Effector CD8-positive, alpha-beta T cell (primary cell): Measurements from ENCODE around the gene ST8SIA5.

Source experiments
- DNase-seq: peaks from one replicate; lab custom pipeline; 2025; lab: John Stamatoyannopoulos, UW

Gene ST8SIA5

GRCh38 chr18:46711444-46711863 lies 45.4 kb downstream of the ST8SIA5 start:
- no peak for DNase-seq

GRCh38 chr18:46706968-46707367 lies 49.9 kb downstream of the ST8SIA5 start:
- DNase-seq, result no peak

GRCh38 chr18:46705521-46705920 lies 51.3 kb downstream of the ST8SIA5 start:
- DNase-seq, result no peak

- no peak for DNase-seq
Measured at GRCh38 chr18:46704816-46705215, 52.0 kb downstream of the ST8SIA5 start.

- no peak for DNase-seq
Measured at GRCh38 chr18:46704189-46704588, 52.7 kb downstream of the ST8SIA5 start.

GRCh38 chr18:46702471-46702870 lies 54.4 kb downstream of the ST8SIA5 start:
- no peak for DNase-seq

- DNase-seq, result no peak
Measured at GRCh38 chr18:46700066-46700824, 56.6 kb downstream of the ST8SIA5 start.

- DNase-seq, result no peak
Measured at GRCh38 chr18:46696702-46697101, 60.2 kb downstream of the ST8SIA5 start.

GRCh38 chr18:46696268-46696667 lies 60.6 kb downstream of the ST8SIA5 start:
- no peak for DNase-seq

GRCh38 chr18:46693996-46694395 lies 62.9 kb downstream of the ST8SIA5 start:
- no peak for DNase-seq

GRCh38 chr18:46688853-46689525 lies 67.9 kb downstream of the ST8SIA5 start:
- no peak for DNase-seq

- no peak for DNase-seq
Measured at GRCh38 chr18:46686186-46686585, 70.7 kb downstream of the ST8SIA5 start.

- DNase-seq, result no peak
Measured at GRCh38 chr18:46683252-46683651, 73.6 kb downstream of the ST8SIA5 start.

- DNase-seq, result no peak
Measured at GRCh38 chr18:46680784-46681695, 75.8 kb downstream of the ST8SIA5 start.

GRCh38 chr18:46679846-46680598 lies 76.8 kb downstream of the ST8SIA5 start:
- DNase-seq, result no peak

GRCh38 chr18:46678785-46679399 lies 78.0 kb downstream of the ST8SIA5 start:
- DNase-seq, result no peak

- no peak for DNase-seq
Measured at GRCh38 chr18:46678041-46678440, 78.8 kb downstream of the ST8SIA5 start.

GRCh38 chr18:46677611-46678010 lies 79.2 kb downstream of the ST8SIA5 start:
- DNase-seq, result no peak

- no peak for DNase-seq
Measured at GRCh38 chr18:46676182-46676835, 80.5 kb downstream of the ST8SIA5 start.

- DNase-seq, result no peak
Measured at GRCh38 chr18:46675112-46675511, 81.7 kb downstream of the ST8SIA5 start.
